ENCODE data around the gene ANAPC13.

The ANAPC13 gene, protein sequence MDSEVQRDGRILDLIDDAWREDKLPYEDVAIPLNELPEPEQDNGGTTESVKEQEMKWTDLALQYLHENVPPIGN

GRCh38 chr3:134485718-134486576 lies at the start of gene ANAPC13, which contains the start of gene CEP63:
Gene ANAPC13 (minus strand): TSS chr3:134485985. CDS start chr3:134482904, 3,081 bp downstream.
Gene CEP63 (plus strand): TSS chr3:134486057. CDS start chr3:134495321, 9,264 bp downstream.
- peaks cover 13% of the 10 kb centered on the region for H4K20me1 ChIP-seq (ENCODE audit: insufficient read depth, low read length, poor library complexity, severe bottlenecking)
- peak within 1 kb of the TSS; percentile 98 for H3K9ac ChIP-seq (ENCODE audit: low read depth, low read length, poor library complexity, severe bottlenecking)
- H3F3A ChIP-seq (ENCODE audit: low read depth), result no peaks in the 10 kb centered on the region
- H3K9me3 ChIP-seq (ENCODE audit: insufficient read depth, low read depth, low read length), result no peaks in the 10 kb centered on the region
- no peaks in the 10 kb centered on the region for H3K9me2 ChIP-seq (replicated peaks; ENCODE audit: low read depth, low read length)
- H3K4me1 ChIP-seq (ENCODE audit: insufficient read depth, low read length, poor library complexity, severe bottlenecking), result peaks cover 39% of the 10 kb centered on the region
- TF ChIP-seq, protein P1, sequence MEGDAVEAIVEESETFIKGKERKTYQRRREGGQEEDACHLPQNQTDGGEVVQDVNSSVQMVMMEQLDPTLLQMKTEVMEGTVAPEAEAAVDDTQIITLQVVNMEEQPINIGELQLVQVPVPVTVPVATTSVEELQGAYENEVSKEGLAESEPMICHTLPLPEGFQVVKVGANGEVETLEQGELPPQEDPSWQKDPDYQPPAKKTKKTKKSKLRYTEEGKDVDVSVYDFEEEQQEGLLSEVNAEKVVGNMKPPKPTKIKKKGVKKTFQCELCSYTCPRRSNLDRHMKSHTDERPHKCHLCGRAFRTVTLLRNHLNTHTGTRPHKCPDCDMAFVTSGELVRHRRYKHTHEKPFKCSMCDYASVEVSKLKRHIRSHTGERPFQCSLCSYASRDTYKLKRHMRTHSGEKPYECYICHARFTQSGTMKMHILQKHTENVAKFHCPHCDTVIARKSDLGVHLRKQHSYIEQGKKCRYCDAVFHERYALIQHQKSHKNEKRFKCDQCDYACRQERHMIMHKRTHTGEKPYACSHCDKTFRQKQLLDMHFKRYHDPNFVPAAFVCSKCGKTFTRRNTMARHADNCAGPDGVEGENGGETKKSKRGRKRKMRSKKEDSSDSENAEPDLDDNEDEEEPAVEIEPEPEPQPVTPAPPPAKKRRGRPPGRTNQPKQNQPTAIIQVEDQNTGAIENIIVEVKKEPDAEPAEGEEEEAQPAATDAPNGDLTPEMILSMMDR (conservative IDR thresholded peaks at IDR 0.05; ENCODE audit: low read length), result no peak
- no peak for TF ChIP-seq EZH2phosphoT487 (IDR thresholded peaks at IDR 0.05; ENCODE audit: borderline replicate concordance)
- H3K79me2 ChIP-seq (ENCODE audit: insufficient read depth, low read length), result peaks cover 80% of the 10 kb centered on the region
- peak within 1 kb of the TSS; percentile 97 for H3K4me2 ChIP-seq (ENCODE audit: low read depth, low read length, poor library complexity, severe bottlenecking)
- peaks cover 5% of the 10 kb centered on the region for H3K27me3 ChIP-seq (ENCODE audit: insufficient read depth, low read length, poor library complexity, severe bottlenecking)
- peaks cover 16% of the 10 kb centered on the region for H3K36me3 ChIP-seq (ENCODE audit: insufficient read depth, low read length)
- H3K4me3 ChIP-seq (ENCODE audit: low read length, poor library complexity, severe bottlenecking), result peak within 1 kb of the TSS; percentile 90
- peak within 1 kb of the TSS; percentile 93 for H2AFZ ChIP-seq (ENCODE audit: low read length)

- Histone ChIP-seq H3F3A (ENCODE audit: low read depth) (no peaks in the 10 kb centered on the region), H4K20me1 (ENCODE audit: insufficient read depth, low read length, poor library complexity, severe bottlenecking) (no peaks in the 10 kb centered on the region), H2AFZ (ENCODE audit: low read length) (no peak overlapping the region), H3K27me3 (ENCODE audit: insufficient read depth, low read length, poor library complexity, severe bottlenecking) (no peaks in the 10 kb centered on the region), H3K9me3 (ENCODE audit: insufficient read depth, low read depth, low read length) (no peaks in the 10 kb centered on the region), H3K4me1 (ENCODE audit: insufficient read depth, low read length, poor library complexity, severe bottlenecking) (no peaks in the 10 kb centered on the region), H3K9me2 (replicated peaks; ENCODE audit: low read depth, low read length) (no peaks in the 10 kb centered on the region), H3K9ac (ENCODE audit: low read depth, low read length, poor library complexity, severe bottlenecking) (no peak overlapping the region), H3K36me3 (ENCODE audit: insufficient read depth, low read length) (peaks cover 63% of the 10 kb centered on the region; the same call in 1 of the 2 replicates), H3K4me2 (ENCODE audit: low read depth, low read length, poor library complexity, severe bottlenecking) (no peak overlapping the region), H3K4me3 (ENCODE audit: low read length, poor library complexity, severe bottlenecking) (no peak overlapping the region), H3K79me2 (ENCODE audit: insufficient read depth, low read length) (peaks cover 4% of the 10 kb centered on the region; the same call in 1 of the 2 replicates)
- no peak for TF ChIP-seq EZH2phosphoT487 (IDR thresholded peaks at IDR 0.05; ENCODE audit: borderline replicate concordance)
- TF ChIP-seq, protein P1 (conservative IDR thresholded peaks at IDR 0.05; ENCODE audit: low read length), result no peak
Observed at GRCh38 chr3:134535186-134535970, 49.6 kb upstream of the ANAPC13 start.

- Histone ChIP-seq H2AFZ (ENCODE audit: low read length) (no peak overlapping the region), H3K9ac (ENCODE audit: low read depth, low read length, poor library complexity, severe bottlenecking) (no peak overlapping the region), H3F3A (ENCODE audit: low read depth) (no peaks in the 10 kb centered on the region), H3K27me3 (ENCODE audit: insufficient read depth, low read length, poor library complexity, severe bottlenecking) (no peaks in the 10 kb centered on the region), H3K79me2 (ENCODE audit: insufficient read depth, low read length) (peaks cover 13% of the 10 kb centered on the region; the same call in 1 of the 2 replicates), H3K4me3 (ENCODE audit: low read length, poor library complexity, severe bottlenecking) (no peak overlapping the region), H3K9me3 (ENCODE audit: insufficient read depth, low read depth, low read length) (no peaks in the 10 kb centered on the region), H3K36me3 (ENCODE audit: insufficient read depth, low read length) (peaks cover 56% of the 10 kb centered on the region; the same call in 1 of the 2 replicates), H3K9me2 (replicated peaks; ENCODE audit: low read depth, low read length) (no peaks in the 10 kb centered on the region), H3K4me1 (ENCODE audit: insufficient read depth, low read length, poor library complexity, severe bottlenecking) (no peaks in the 10 kb centered on the region), H4K20me1 (ENCODE audit: insufficient read depth, low read length, poor library complexity, severe bottlenecking) (no peaks in the 10 kb centered on the region), H3K4me2 (ENCODE audit: low read depth, low read length, poor library complexity, severe bottlenecking) (no peak overlapping the region)
- no peak for TF ChIP-seq EZH2phosphoT487 (IDR thresholded peaks at IDR 0.05; ENCODE audit: borderline replicate concordance)
- TF ChIP-seq, protein P1 (conservative IDR thresholded peaks at IDR 0.05; ENCODE audit: low read length), result no peak
Observed at GRCh38 chr3:134533493-134533892, 47.7 kb upstream of the ANAPC13 start.
